VCaP (cell line): ENCODE results near the gene PDZD2.

Experiments
- H3K27ac ChIP-seq: fragments of 450-650 bp; 2 replicates; pipeline ENCODE4 v1.5.1; 2017
- TF ChIP-seq, protein P1 (sequence below): fragments of 450-650 bp; conservative IDR thresholded peaks from 2 replicates; pipeline ENCODE4 v1.5.1; 2017; ENCODE audit warnings: mild to moderate bottlenecking, moderate library complexity

PDZD2 gene

DNA sequence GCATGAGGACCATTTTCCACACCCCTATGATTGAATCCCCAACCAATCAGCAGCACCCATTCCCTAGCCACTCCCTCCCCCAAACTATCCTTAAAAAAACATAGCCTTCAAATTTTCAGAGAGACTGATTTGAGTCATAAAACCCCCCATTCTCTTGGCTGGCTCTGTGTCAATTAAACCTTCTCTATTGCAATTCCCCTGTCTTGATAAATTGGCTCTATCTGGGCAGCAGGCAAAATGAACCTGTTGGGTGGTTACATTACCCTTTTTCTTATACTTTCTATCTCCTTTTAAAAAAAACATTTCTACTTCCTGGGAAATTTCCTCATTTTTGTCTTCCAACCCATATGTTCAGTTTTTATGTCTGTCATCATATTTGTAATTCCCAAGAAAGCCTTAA, 220.2 kb downstream of the PDZD2 start:
- H3K27ac ChIP-seq: no peak overlapping the region
- TF ChIP-seq, protein P1, sequence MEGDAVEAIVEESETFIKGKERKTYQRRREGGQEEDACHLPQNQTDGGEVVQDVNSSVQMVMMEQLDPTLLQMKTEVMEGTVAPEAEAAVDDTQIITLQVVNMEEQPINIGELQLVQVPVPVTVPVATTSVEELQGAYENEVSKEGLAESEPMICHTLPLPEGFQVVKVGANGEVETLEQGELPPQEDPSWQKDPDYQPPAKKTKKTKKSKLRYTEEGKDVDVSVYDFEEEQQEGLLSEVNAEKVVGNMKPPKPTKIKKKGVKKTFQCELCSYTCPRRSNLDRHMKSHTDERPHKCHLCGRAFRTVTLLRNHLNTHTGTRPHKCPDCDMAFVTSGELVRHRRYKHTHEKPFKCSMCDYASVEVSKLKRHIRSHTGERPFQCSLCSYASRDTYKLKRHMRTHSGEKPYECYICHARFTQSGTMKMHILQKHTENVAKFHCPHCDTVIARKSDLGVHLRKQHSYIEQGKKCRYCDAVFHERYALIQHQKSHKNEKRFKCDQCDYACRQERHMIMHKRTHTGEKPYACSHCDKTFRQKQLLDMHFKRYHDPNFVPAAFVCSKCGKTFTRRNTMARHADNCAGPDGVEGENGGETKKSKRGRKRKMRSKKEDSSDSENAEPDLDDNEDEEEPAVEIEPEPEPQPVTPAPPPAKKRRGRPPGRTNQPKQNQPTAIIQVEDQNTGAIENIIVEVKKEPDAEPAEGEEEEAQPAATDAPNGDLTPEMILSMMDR: no peak

DNA sequence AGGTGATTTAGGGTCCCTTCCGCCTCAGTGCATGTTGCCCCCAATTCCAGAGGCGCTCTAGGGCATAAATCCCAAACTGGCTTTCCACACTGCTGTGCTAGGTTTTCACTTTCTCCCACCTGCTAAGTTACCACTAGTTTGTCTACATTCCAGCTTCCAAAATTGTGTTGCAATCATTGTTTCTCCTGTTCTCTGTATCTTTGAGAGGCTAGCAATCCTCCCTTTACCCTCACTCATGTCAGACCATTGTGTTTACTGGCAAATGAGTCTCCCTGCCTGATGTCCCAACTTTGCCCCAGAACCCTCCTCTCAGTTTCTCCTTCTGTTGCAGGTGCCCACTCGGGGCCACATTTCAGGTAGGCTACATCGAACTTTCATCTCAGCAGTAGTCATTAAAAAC, 221.3 kb downstream of the PDZD2 start:
- no peak overlapping the region for H3K27ac ChIP-seq
- TF ChIP-seq, protein P1: no peak

DNA sequence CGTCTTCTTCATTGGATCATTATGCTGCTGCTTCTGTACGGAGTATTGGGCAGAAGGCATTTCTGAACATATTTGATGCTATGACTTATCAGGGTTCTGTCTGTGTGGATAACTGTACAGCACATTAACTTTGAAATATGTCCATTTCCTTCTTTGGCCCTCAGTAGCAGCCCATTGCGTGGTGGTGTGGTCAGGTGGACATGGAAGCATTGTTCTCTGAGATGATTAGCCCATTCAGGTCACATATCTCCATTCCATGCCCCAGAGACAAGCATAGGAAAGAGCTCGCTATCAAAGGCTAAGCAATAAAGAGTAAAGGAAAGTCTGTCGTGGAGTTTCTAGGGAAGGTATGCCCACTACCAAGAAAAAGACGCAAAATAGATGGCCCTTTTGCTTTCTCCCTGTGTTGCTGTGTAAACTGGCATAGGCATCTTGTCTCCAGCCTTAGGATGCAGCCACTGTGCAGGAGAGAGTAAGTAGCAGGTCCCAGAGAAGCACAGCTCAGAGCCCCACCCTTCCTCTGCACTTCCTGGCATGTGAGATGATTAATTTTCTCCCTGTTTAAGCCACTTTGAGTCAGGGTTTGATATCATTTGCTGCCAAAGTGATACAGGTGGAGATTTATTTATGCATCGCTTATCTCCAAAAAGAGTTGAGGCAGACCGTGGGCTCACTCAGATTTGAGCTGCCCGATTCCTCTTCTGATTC, 221.9 kb downstream of the PDZD2 start:
- TF ChIP-seq, protein P1: no peak
- no peak overlapping the region for H3K27ac ChIP-seq

DNA sequence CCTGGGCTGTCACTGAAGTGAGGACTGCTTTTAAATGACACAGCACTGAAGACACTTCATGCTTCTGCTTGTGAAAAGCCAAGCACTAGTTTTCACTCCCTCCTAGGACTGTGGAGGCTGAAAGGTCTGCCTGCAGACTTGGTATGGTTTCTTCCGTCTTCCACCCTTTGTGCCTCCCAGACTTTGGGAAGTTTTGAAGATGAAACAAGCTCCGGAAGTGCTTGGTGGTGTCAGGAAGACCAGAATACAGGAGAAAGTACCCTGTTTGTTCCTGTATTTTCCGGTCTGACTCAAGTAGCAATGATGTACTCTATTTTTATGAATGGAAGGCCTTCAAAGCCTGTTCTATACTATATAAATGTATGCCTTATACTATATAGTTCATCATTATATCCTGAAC, 222.7 kb downstream of the PDZD2 start:
- TF ChIP-seq, protein P1: no peak
- H3K27ac ChIP-seq: no peak overlapping the region

DNA sequence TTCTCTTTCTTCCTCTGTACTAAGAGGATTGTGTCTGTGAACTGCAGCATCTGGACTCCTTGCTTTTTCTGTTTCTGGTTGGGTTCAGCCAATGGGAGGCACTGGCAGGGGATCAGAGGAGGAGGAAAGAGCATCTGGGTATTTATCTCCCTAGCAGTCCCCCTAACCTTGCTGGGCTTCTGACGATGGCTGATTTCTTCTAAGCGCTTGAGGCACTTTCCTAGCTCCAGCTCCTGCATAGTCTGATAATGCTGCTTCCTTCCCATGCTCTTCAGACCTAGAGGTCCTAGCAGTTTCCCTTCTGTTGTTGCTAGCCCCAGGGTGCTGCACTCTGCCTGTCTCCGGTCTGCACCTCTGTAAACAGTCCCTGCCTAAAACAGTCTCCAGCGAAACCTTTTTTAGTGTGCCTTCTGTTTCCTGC, 225.1 kb downstream of the PDZD2 start:
- no peak overlapping the region for H3K27ac ChIP-seq
- TF ChIP-seq, protein P1: no peak

DNA sequence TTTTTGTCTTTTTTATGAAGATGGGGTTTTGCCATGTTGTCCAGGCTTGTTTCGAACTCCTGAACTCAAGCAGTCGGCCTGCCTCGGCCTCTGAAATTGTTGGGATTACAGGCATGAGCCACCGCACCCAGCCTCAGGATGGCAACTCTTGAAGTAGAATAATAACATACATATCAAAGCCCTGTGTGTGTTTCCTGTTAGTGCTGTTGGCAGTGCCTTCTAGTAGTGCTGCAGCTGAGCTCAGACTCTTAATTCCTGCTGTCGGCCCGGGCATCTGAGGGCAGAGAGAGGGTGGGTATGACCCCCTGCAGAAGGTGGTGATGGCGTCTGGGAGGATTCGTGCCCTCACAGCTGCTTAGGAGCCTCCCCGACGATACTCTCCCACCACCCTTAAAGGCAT, 227.2 kb downstream of the PDZD2 start:
- TF ChIP-seq, protein P1: no peak
- peak overlapping the region; percentile 79 for H3K27ac ChIP-seq

DNA sequence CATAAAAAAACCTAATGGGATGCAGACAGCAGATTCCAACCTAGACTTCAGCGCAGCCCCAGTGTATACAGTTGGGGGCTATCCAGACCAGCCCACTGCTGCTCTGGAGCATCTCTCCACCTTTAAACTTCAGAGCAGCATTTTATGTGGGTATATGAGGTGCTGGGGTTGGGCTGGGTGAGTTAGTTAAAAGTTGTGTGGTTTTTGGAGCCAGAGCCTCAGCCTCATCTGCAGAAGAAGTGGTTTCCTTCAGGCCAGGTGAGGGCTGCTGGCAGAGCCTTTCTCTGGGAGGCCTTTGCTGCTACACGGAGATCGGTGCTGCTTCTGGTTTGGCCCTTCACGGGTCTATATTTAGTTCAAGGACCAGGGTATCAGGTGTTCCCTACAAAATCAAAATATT, 228.3 kb downstream of the PDZD2 start:
- H3K27ac ChIP-seq: peak overlapping the region; percentile 79
- TF ChIP-seq, protein P1: no peak
